GM12891 (cell line): ENCODE results near the gene LRRC8D.

ENCODE experiments used
- POLR2A ChIP-seq: IDR thresholded peaks from 2 replicates; pipeline ENCODE4 v1.6.1; 2011; ENCODE audit warnings: low read depth, low read length, control low read depth
- POLR2AphosphoS5 ChIP-seq: IDR thresholded peaks from 2 replicates; pipeline ENCODE4 v1.6.1; 2011; ENCODE audit warnings: low read depth, low read length, control low read depth
- TAF1 ChIP-seq: IDR thresholded peaks from 2 replicates; pipeline ENCODE4 v1.6.1; 2011; ENCODE audit warnings: low read depth, low read length, control low read depth

DNA sequence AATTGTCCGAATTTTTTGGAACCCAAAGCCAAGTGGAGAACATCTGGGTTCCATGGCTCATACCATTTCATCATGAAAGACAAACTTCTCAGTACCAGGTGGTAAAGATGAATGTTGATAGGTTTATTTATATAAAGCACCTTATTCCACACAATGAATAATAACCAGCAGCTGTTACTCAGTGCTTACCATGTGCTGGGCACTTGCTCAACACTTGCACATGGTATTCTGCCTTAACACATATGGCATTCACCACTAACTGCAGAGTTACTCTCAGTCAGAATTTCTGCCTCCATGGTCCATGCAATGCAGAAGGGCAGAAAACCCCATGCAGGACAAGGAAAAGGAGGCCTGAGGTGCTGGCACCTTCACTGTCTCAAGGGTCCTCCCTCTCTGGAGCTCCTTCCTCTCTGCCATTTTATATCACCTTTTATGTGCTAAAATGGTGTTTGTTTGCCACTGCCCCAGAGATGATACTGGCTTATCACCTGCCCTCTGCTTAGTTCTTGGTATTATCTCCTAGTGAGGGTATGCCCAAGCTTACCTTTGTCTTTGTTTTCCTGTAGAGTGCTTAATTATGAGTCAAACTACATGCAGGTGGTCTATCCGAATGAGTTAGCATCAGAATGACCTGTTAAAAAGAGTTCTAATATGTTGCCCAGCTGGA is 97.4 kb downstream of the LRRC8D start:
- TF ChIP-seq POLR2AphosphoS5 = no peak
- no peak for TF ChIP-seq POLR2A
- no peak for TF ChIP-seq TAF1
